K562 (cell line): ENCODE measurements around the gene KRTAP4-16. TPM values are rescaled to one million over a fixed set of nuclear protein-coding genes. Genes with fewer than 3 reads are reported as not detected.

ENCODE experiments used
- ATAC-seq: fragments of 200-7000 bp; cut with Tn5 transposase; 3 replicates; pipeline ENCODE4 v1.9.1; 2020; ENCODE audit warnings: moderate library complexity
- BruUV-seq: library from RNA; stranded (reverse); fragments of 400-500 nt; replicated peaks from 2 replicates; lab custom pipeline; 2021; lab: Mats Ljungman, UMichigan
- CTCF ChIA-PET: fragments of 300-600 bp; formaldehyde crosslinking; extraction: SDS; loops from one replicate; lab custom pipeline; 2021; ENCODE audit warnings: low intra/inter-chr PET ratio; lab: Yijun Ruan, JAX
- POLR2A ChIA-PET: fragments of 300-600, 350-650 bp; sonication (Branson Sonifier 250); formaldehyde crosslinking; extraction: SDS; loops from one replicate; lab custom pipeline; 2021; ENCODE audit warnings: antibody characterized with exemption, inconsistent platforms; lab: Yijun Ruan, JAX
- DNase-seq, 4 experiments: peaks; one replicate each; pipeline versions ENCODE4 v3.0.0 to v3.0.0-alpha.2; 2011 to 2018; ENCODE audit warnings: low spot score in 3 of 4, mixed read lengths in 3 of 4; ENCODE audit errors: extremely low read depth in 1 of 4
- FAIRE-seq: peaks from 2 replicates; lab custom pipeline; 2011; peaks lifted over from hg19 to GRCh38; lab: Jason Lieb, UNC
- H2AFZ ChIP-seq: 2 replicates; pipeline ENCODE4 v1.6.0; 2011; ENCODE audit warnings: low read depth, low read length, control low read depth, inconsistent platforms
- H3K27ac ChIP-seq: fragments of 200-600 bp; 3 replicates; pipeline ENCODE4 v1.8.0; 2011; ENCODE audit warnings: low read depth, mild to moderate bottlenecking, control low read depth, inconsistent platforms, low read length, moderate library complexity, mixed read lengths; ENCODE audit errors: extremely low read depth
- H3K27me3 ChIP-seq, 2 experiments: fragments of 300-600 bp in 1 of 2; 2 replicates in 1 of 2; 3 replicates in 1 of 2; pipeline versions ENCODE4 v1.6.0 to v1.8.0; 2011; ENCODE audit warnings: inconsistent platforms in 2 of 2, low read length in 2 of 2, mild to moderate bottlenecking in 1 of 2, mixed read lengths in 1 of 2, moderate library complexity in 1 of 2; ENCODE audit not compliant: control insufficient read depth in 2 of 2, insufficient read depth in 2 of 2
- H3K36me3 ChIP-seq: fragments of 300-600 bp; 3 replicates; pipeline ENCODE4 v1.8.0; 2011; ENCODE audit warnings: mild to moderate bottlenecking, low read length, inconsistent platforms; ENCODE audit not compliant: control insufficient read depth, insufficient read depth
- H3K4me1 ChIP-seq, 2 experiments: fragments of 200-600 bp in 1 of 2; replicated peaks in 1 of 2; 2 replicates in 1 of 2; 3 replicates in 1 of 2; pipeline versions ENCODE4 v1.5.1 to v1.8.0; 2011; ENCODE audit warnings: inconsistent platforms in 2 of 2, low read length in 2 of 2, mild to moderate bottlenecking in 1 of 2, mixed read lengths in 1 of 2, moderate library complexity in 1 of 2; ENCODE audit not compliant: control insufficient read depth in 2 of 2, insufficient read depth in 2 of 2
- H3K4me2 ChIP-seq: 2 replicates; pipeline ENCODE4 v1.6.1; 2011; ENCODE audit warnings: low read length, control low read depth, inconsistent platforms, mixed read lengths; ENCODE audit not compliant: insufficient read depth
- H3K4me3 ChIP-seq: fragments of 200-600 bp; sonication (generic), shearing (Covaris generic); 2 replicates; pipeline ENCODE4 v1.5.1; 2016; ENCODE audit warnings: control low read depth, inconsistent platforms
- H3K79me2 ChIP-seq: fragments of 200-600 bp; 3 replicates; pipeline ENCODE4 v1.8.0; 2011; ENCODE audit warnings: low read length, inconsistent platforms; ENCODE audit not compliant: control insufficient read depth, insufficient read depth
- H3K9ac ChIP-seq, 2 experiments: 2 replicates each; pipeline versions ENCODE4 v1.6.0 to v1.6.1; 2011; ENCODE audit warnings: low read depth in 2 of 2, low read length in 2 of 2, control low read depth in 1 of 2, inconsistent platforms in 1 of 2, mild to moderate bottlenecking in 1 of 2, mixed read lengths in 1 of 2; ENCODE audit not compliant: insufficient read depth in 1 of 2
- H3K9me1 ChIP-seq: one replicate; pipeline ENCODE4 v1.6.0; 2011; ENCODE audit warnings: inconsistent platforms, mild to moderate bottlenecking, low read length, moderate library complexity; ENCODE audit not compliant: control insufficient read depth, insufficient read depth
- H3K9me3 ChIP-seq: replicated peaks from 2 replicates; pipeline ENCODE4 v1.5.1; 2011; ENCODE audit warnings: low read depth, low read length, inconsistent platforms; ENCODE audit not compliant: control insufficient read depth, insufficient read depth
- H4K20me1 ChIP-seq: replicated peaks from 2 replicates; pipeline ENCODE4 v1.6.1; 2011; ENCODE audit warnings: low read length, inconsistent platforms, mixed read lengths; ENCODE audit not compliant: control insufficient read depth, insufficient read depth
- CBX5 ChIP-seq: IDR thresholded peaks from 2 replicates; pipeline ENCODE4 v1.6.1; 2014; ENCODE audit warnings: low read depth, borderline replicate concordance
- CREM ChIP-seq: IDR thresholded peaks from 2 replicates; pipeline ENCODE4 v1.6.1; 2014; ENCODE audit warnings: antibody characterized with exemption, low read depth
- FOS ChIP-seq: IDR thresholded peaks from 3 replicates; pipeline ENCODE4 v1.6.1; 2011; ENCODE audit not compliant: insufficient read length; ENCODE audit errors: extremely low read depth
- HDAC3 ChIP-seq: fragments of 450-650 bp; IDR thresholded peaks from 2 replicates; pipeline ENCODE4 v1.6.1; 2018; ENCODE audit warnings: borderline replicate concordance, mild to moderate bottlenecking, moderate library complexity; ENCODE audit not compliant: partially characterized antibody
- HDAC8 ChIP-seq: fragments of 450-650 bp; IDR thresholded peaks from 2 replicates; pipeline ENCODE4 v1.6.1; 2016; ENCODE audit warnings: mild to moderate bottlenecking, missing genetic modification characterization, moderate library complexity, missing compliant biosample characterization
- RBFOX2 ChIP-seq: fragments of 200-400 bp; formaldehyde crosslinking; IDR thresholded peaks from 2 replicates; pipeline ENCODE4 v1.6.1; 2017; ENCODE audit warnings: low read depth, mild to moderate bottlenecking, low read length, moderate library complexity
- THAP7 ChIP-seq: fragments of 250-450 bp; sonication (Bioruptor Pico); IDR thresholded peaks from 2 replicates; pipeline ENCODE4 v1.5.0; 2021
- TSC22D4 ChIP-seq: fragments of 450-650 bp; IDR thresholded peaks from 2 replicates; pipeline ENCODE4 v1.6.1; 2016; ENCODE audit warnings: missing genetic modification characterization, missing biosample characterization, control low read depth
- ZHX1 ChIP-seq: fragments of 150-350 bp; conservative IDR thresholded peaks from 2 replicates; pipeline ENCODE4 v1.6.1; 2014; ENCODE audit warnings: low read length
- ZNF197 ChIP-seq: fragments of 200-800 bp; sonication (Bioruptor generic); IDR thresholded peaks from 2 replicates; pipeline ENCODE4 v1.6.1; 2016; ENCODE audit warnings: low read depth, missing genetic modification characterization, missing compliant biosample characterization
- ZNF561 ChIP-seq: fragments of 450-650 bp; formaldehyde crosslinking; conservative IDR thresholded peaks from 2 replicates; pipeline ENCODE4 v1.4.0; 2020; ENCODE audit warnings: mild to moderate bottlenecking, moderate library complexity
- WGBS: fragments of 100-300 bp; shearing (Covaris generic); methylation state at CpG from one replicate; pipeline ENCODE4 v1.1.6; 2016; ENCODE audit warnings: low coverage, mixed read lengths; ENCODE audit not compliant: insufficient coverage; ENCODE audit errors: missing lambda C conversion rate; 5-methylcytosine and 5-hydroxymethylcytosine counted together
- in situ Hi-C: fragments of 300-500 bp; cut with MboI; formaldehyde crosslinking; loops from 4 replicates; pipeline ENCODE4 v1.15.0; 2018; ENCODE audit warnings: inconsistent platforms, mixed read lengths
- intact Hi-C: fragments of 100-400 bp; cut with micrococcal nuclease; formaldehyde crosslinking; loops from 2 replicates; pipeline ENCODE4 v1.14.2; 2022
- polyA plus RNA-seq, 8 experiments: library from polyadenylated mRNA; depleted of rRNA in 4 of 8; stranded (reverse) in 5 of 8; unstranded in 3 of 8; fragments of >200 nt; fragmentation: Nextera tagmentation in 2 of 8; fragmentation: Illumina TruSeq in 1 of 8; extraction: Ambion mirVana in 2 of 8; extraction: Trizol in 1 of 8; gene quantifications; 2 replicates each; pipeline versions ENCODE4 v1.2.1 to v1.2.3, GENCODE V29; 2011 to 2014; ENCODE audit warnings: inconsistent platforms in 1 of 8, missing spikeins in 1 of 8
- total RNA-seq, 7 experiments: library from RNA; depleted of rRNA in 6 of 7; stranded (reverse); fragments of >200 nt in 6 of 7; fragmentation: Illumina TruSeq in 2 of 7; extraction: Trizol in 2 of 7; gene quantifications; 2 replicates each; pipeline versions ENCODE4 v1.2.1 to v1.2.3, GENCODE V29; 2011 to 2021; ENCODE audit warnings: low replicate concordance in 1 of 7

KRTAP4-16 gene
- total and polyA plus RNA-seq, 9 of the 15 experiments (the other 6 are each of a cell fraction or from before 2014, with no cell fraction given) = not detected

- H3K9ac ChIP-seq = no peak overlapping the region
- intact Hi-C loops = no loop called here
- no peaks in the 10 kb centered on the region for H3K36me3 ChIP-seq
- H4K20me1 ChIP-seq = no peaks in the 10 kb centered on the region; the same call in 1 of the 2 replicates
- ATAC-seq (no peak), DNase-seq (no peak), FAIRE-seq (no peak)
- no peak overlapping the region for H3K27ac ChIP-seq
- H3K4me3 ChIP-seq = no peak overlapping the region
- H3K79me2 ChIP-seq = no peaks in the 10 kb centered on the region
- ChIA-PET CTCF (no interaction called here), POLR2A (no interaction called here)
- H3K4me1 ChIP-seq = peaks cover 0 to 5% of the 10 kb centered on the region in 2 experiments; a peak in 2 of 5 replicates
- no TSS peak for BruUV-seq
- in situ Hi-C loops = no loop called here
- no peaks in the 10 kb centered on the region for H3K9me1 ChIP-seq
- no peaks in the 10 kb centered on the region for H3K9me3 ChIP-seq
- TF ChIP-seq RBFOX2 = no peak
- H3K4me2 ChIP-seq = no peak overlapping the region
- peaks cover 0 to 4% of the 10 kb centered on the region in 2 experiments; a peak in 2 of 5 replicates for H3K27me3 ChIP-seq
- WGBS = 0% methylated on average over 1 of the region's 1 CpG
- no peak overlapping the region for H2AFZ ChIP-seq
Measured at GRCh38 chr17:41064301-41064700, 37.7 kb downstream of the KRTAP4-16 start.

GRCh38 chr17:41063449-41063848 is 38.6 kb downstream of the KRTAP4-16 start:
- Histone ChIP-seq H3K36me3 (no peaks in the 10 kb centered on the region), H3K4me3 (no peak overlapping the region), H3K79me2 (no peaks in the 10 kb centered on the region), H4K20me1 (no peaks in the 10 kb centered on the region; the same call in 1 of the 2 replicates), H2AFZ (no peak overlapping the region), H3K27ac (no peak overlapping the region), H3K4me2 (no peak overlapping the region), H3K9me3 (no peaks in the 10 kb centered on the region), H3K9me1 (no peaks in the 10 kb centered on the region), H3K9ac (no peak overlapping the region), H3K4me1 (peaks cover 0 to 5% of the 10 kb centered on the region in 2 experiments; a peak in 2 of 5 replicates), H3K27me3 (peaks cover 0 to 4% of the 10 kb centered on the region in 2 experiments; a peak in 2 of 5 replicates)
- TF ChIP-seq ZNF561 (CRISPR knock-in tag) (no peak), HDAC3 (no peak), CBX5 (no peak), ZNF197 (CRISPR knock-in tag) (no peak), ZHX1 (no peak), HDAC8 (tag) (no peak), FOS (no peak), TSC22D4 (tag) (no peak), THAP7 (CRISPR knock-in tag) (no peak), CREM (no peak)
- intact Hi-C loops = no loop called here
- DNase-seq = no peak
- BruUV-seq = no TSS peak
- ATAC-seq = no peak
- POLR2A ChIA-PET = no interaction called here
- in situ Hi-C loops = no loop called here
- WGBS = 0% methylated on average over 4 of the region's 4 CpGs
- FAIRE-seq = no peak
- CTCF ChIA-PET = no interaction called here
